Heart left ventricle (tissue), 13 donors: ENCODE measurements around the gene SRGAP1.

Experiments
- CTCF ChIP-seq, 12 donors: fragments of 200-600 bp; sonication (generic) in 4 of 12; IDR thresholded peaks; one replicate each; pipeline versions ENCODE4 v1.5.0 to v1.8.0; 2018 to 2022; ENCODE audit warnings: antibody characterized with exemption in 12 of 12, mild to moderate bottlenecking in 5 of 12
- POLR2A ChIP-seq, 2 donors: fragments of 450-650 bp; IDR thresholded peaks; one replicate each; pipeline ENCODE4 v1.6.1; 2017; ENCODE audit warnings: antibody characterized with exemption in 2 of 2, mild to moderate bottlenecking in 2 of 2, moderate library complexity in 2 of 2
- donor health status: ischemic (EF 13 %, LVEDD 7.1; RV severe dilation, severe dysfunction).
- donor health status: DM: no; HTN: yes; CAD: no.
- donor health status: DM: no; HTN: no; CAD: no.
- donor health status: ischemic (EF 25% LVEDD 6.9; RV normal size, moderate dysfunction).
- donor health status: ischemic (EF 25% LVEDD 5.7; RV mildly dilated, moderate dysfunction).
- donor health status: ischemic (EF 35%, LVEDD 5.7; RV mildly dilated, moderate dysfunction).
- donor health status: nonischemic (EF 11% LVEDD 7.7; RV severe dilation, severe dysfunction).
- donor health status: DM: yes; HTN: yes; CAD: no.
- donor health status: PGD.
- donor health status: ischemic (EF 29% LVEDD 5.4; RV normal size, mild dysfunction).
- donor health status: nonischemic (EF 23%, LVEDD 6.1; RV moderate dilation, normal function).

GRCh38 chr12:63893170-63893569 is 48.7 kb downstream of the SRGAP1 start:
- TF ChIP-seq CTCF (IDR thresholded peaks at IDR 0.05) (no peak), POLR2A (IDR thresholded peaks at IDR 0.05) (no peak)
